Esophagus muscularis mucosa (tissue), 4 donors: ENCODE data around the gene DISC1. TPM values are rescaled to one million over a fixed set of nuclear protein-coding genes. Genes with fewer than 3 reads are reported as not detected.
A peak's percentile ranks its signal among the peaks of the same experiment; 100 is the strongest.

Experiments
- DNase-seq: peaks from one replicate; pipeline ENCODE4 v3.0.0-alpha.2; 2017; ENCODE audit errors: extremely low spot score
- H3K27ac ChIP-seq, 4 donors: fragments of 200-600 bp; sonication (generic); replicated peaks in 1 of 4; 1 replicate in 3 of 4; 2 replicates in 1 of 4; pipeline ENCODE4 v1.5.1; 2016 to 2019; ENCODE audit warnings: mild to moderate bottlenecking in 1 of 4
- H3K27me3 ChIP-seq, 4 donors: fragments of 200-600 bp; sonication (generic); one replicate each; pipeline versions ENCODE4 v1.5.1 to v1.6.0; 2016 to 2019
- H3K36me3 ChIP-seq, 4 donors: fragments of 200-600 bp; sonication (generic); one replicate each; pipeline ENCODE4 v1.5.1; 2016 to 2019
- H3K4me1 ChIP-seq, 4 donors: fragments of 200-600 bp; sonication (generic); one replicate each; pipeline ENCODE4 v1.5.1; 2016 to 2019
- H3K4me3 ChIP-seq, 4 donors: fragments of 200-600 bp; sonication (generic); 1 replicate in 2 of 4; 2 replicates in 2 of 4; pipeline ENCODE4 v1.5.1; 2016 to 2019; ENCODE audit warnings: mild to moderate bottlenecking in 4 of 4, moderate library complexity in 1 of 4
- H3K9me3 ChIP-seq, 4 donors: fragments of 200-600 bp; sonication (generic); 1 replicate in 3 of 4; 2 replicates in 1 of 4; pipeline ENCODE4 v1.5.1; 2016 to 2019
- CTCF ChIP-seq, 3 experiments: fragments of 200-600 bp in 2 of 3; fragments of 450-650 bp in 1 of 3; sonication (generic) in 2 of 3; IDR thresholded peaks; one replicate each; pipeline ENCODE4 v1.5.1; 2017 to 2019; ENCODE audit warnings: antibody characterized with exemption in 3 of 3, mild to moderate bottlenecking in 2 of 3, moderate library complexity in 1 of 3
- EP300 ChIP-seq: sonication (generic); formaldehyde crosslinking; IDR thresholded peaks from one replicate; pipeline ENCODE4 v1.6.1; 2017; ENCODE audit warnings: antibody characterized with exemption
- POLR2A ChIP-seq: fragments of 450-650 bp; IDR thresholded peaks from one replicate; pipeline ENCODE4 v1.6.1; 2017; ENCODE audit warnings: antibody characterized with exemption, moderate library complexity, mild to moderate bottlenecking, low read depth
- POLR2AphosphoS5 ChIP-seq, 2 donors: sonication (generic); formaldehyde crosslinking; IDR thresholded peaks; one replicate each; pipeline ENCODE4 v1.6.1; 2017; ENCODE audit warnings: antibody characterized with exemption in 2 of 2
- WGBS: methylation state at CpG from one replicate; pipeline ENCODE4 v1.1.5; 2018; 5-methylcytosine and 5-hydroxymethylcytosine counted together
- intact Hi-C: fragments of 100-400 bp; cut with DNase I; formaldehyde crosslinking; loops from one replicate; pipeline ENCODE4 v1.15.1; 2023
- total RNA-seq, 4 donors: library from RNA; depleted of rRNA; stranded (reverse); fragments of >200 nt; gene quantifications; one replicate each; pipeline versions ENCODE4 v1.1.0 to v1.2.1, GENCODE V29; 2016

Gene DISC1
- total RNA-seq, 4 donors from 2014 or later: 5.3 to 6.6 (median 6.2) TPM

DNA sequence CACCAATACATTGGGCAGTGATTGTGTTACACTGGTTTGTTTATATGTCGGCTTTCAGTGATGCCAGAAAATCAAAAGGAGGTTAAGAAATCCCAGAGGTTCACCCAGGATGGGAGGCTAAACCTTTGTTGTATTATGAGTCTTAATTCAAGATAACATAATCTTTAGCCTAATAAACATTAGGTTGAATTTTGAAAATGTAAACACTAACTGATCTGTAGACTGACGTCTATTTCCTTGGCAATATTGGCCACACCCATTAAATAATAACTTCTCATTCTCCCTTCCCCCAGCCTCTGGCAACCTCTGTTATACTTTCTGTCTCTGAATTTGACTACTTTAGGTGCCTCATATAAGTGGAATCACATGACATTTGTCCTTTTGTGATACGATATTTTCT, 238.7 kb downstream of the DISC1 start:
- H3K4me1 ChIP-seq: peaks cover 19 to 29% (median 27%) of the 10 kb centered on the region in 4 donors
- TF ChIP-seq CTCF (IDR thresholded peaks at IDR 0.05) (no peak), POLR2AphosphoS5 (IDR thresholded peaks at IDR 0.05) (no peak), EP300 (no peak), POLR2A (no peak)
- no peaks in the 10 kb centered on the region for H3K9me3 ChIP-seq
- no peak overlapping the region for H3K4me3 ChIP-seq
- H3K27me3 ChIP-seq: no peaks in the 10 kb centered on the region
- WGBS: 80% methylated on average over 3 of the region's 3 CpGs
- no peak overlapping the region for H3K27ac ChIP-seq
- no peak for DNase-seq
- intact Hi-C loops: loop anchor here (5.0 to 10.0 kb wide), 3 partner anchors 579 to 1372 kb away; partner anchors contain the start of gene SIPA1L2
- no peaks in the 10 kb centered on the region for H3K36me3 ChIP-seq

DNA sequence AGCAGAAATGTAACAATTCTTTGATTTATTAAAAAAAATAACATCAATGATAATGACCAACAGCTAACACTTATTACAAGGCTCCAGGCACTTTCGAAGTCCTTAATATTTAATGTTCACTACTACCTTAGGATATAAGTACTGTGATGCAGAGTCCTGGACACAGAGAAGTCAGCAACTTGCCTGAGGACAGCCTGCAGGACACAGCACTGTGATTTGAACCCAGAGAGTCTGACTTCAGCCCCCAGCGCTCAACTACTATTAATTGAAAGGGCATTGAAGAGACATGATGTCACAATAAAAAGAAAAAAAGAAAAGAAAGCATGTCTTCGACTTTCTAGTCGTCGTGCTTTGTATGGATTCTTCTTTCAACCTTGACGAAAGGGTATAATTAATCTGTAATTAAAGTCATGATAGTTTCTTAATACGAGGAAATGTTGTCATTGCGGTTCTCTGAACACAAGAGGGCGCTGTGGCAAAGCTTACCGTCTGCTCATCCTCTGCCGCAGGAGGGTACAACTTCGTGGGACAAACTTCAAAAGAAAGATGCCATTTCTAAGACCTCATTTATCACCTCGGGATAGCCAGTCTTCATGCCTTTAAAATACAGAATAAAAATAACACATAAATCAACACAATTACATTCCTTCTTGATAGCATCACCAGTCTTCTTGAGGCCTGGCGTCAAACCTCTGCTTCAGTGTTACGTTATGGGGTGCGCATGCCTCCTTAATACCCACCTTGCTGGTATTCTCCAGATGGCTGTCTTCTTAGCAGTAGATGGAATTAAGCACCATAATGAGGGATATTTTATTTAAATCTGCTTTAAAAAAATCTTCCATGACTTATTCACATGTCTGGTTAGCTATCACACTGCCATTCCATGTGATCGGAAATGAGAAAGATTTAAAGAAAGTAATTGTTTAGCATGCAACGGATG, 240.1 kb downstream of the DISC1 start:
- no peak for DNase-seq
- Histone ChIP-seq H3K27ac (peak overlapping the region in 1 of 4 donors; percentile 51), H3K27me3 (no peaks in the 10 kb centered on the region), H3K4me1 (peaks cover 19 to 27% (median 26%) of the 10 kb centered on the region in 4 donors), H3K36me3 (no peaks in the 10 kb centered on the region), H3K4me3 (no peak overlapping the region), H3K9me3 (no peaks in the 10 kb centered on the region)
- WGBS: 31% methylated on average over 18 of the region's 18 CpGs
- intact Hi-C loops: loop anchor here (5.0 to 10.0 kb wide), 3 partner anchors 578 to 1371 kb away; partner anchors contain the start of gene SIPA1L2
- TF ChIP-seq CTCF (IDR thresholded peaks at IDR 0.05): peak; percentile 80 to 84 (median 81)
- TF ChIP-seq POLR2AphosphoS5 (IDR thresholded peaks at IDR 0.05): peak in 1 of 2 donors; percentile 25
- no peak for TF ChIP-seq EP300
- no peak for TF ChIP-seq POLR2A

DNA sequence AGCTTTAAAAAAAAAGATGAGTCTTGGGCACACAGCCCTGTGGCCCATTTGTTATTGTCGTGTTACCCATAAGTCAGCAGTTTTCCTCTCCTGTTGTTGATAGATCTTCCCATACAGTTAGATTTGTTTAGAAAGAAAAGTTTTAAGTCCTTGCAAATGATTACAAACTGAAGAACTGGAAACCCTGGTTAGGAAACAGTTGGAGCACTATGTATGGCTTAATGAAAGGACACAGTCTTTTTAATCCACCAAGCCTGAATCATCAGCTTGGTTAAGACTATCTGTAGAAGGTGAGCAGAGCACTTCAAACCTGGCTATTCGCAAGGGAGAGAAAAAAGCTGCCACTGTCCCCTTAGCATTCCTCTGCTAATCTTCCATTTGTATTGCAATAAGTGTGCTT, 241.0 kb downstream of the DISC1 start:
- 22% methylated on average over 2 of the region's 2 CpGs for WGBS
- Histone ChIP-seq H3K36me3 (no peaks in the 10 kb centered on the region), H3K4me3 (no peak overlapping the region), H3K27ac (peak overlapping the region in 1 of 4 donors; percentile 51), H3K4me1 (peaks cover 17 to 27% (median 20%) of the 10 kb centered on the region in 4 donors), H3K9me3 (no peaks in the 10 kb centered on the region), H3K27me3 (no peaks in the 10 kb centered on the region)
- intact Hi-C loops: loop anchor here (5.0 to 10.0 kb wide), 3 partner anchors 577 to 1370 kb away; partner anchors contain the start of gene SIPA1L2
- DNase-seq: no peak
- TF ChIP-seq POLR2AphosphoS5 (IDR thresholded peaks at IDR 0.05) (no peak), EP300 (no peak), POLR2A (no peak), CTCF (IDR thresholded peaks at IDR 0.05) (no peak)

GRCh38 chr1:231869364-231869763, 242.8 kb downstream of the DISC1 start:
- Histone ChIP-seq H3K27ac (no peak overlapping the region), H3K9me3 (no peaks in the 10 kb centered on the region), H3K27me3 (no peaks in the 10 kb centered on the region), H3K4me3 (no peak overlapping the region), H3K36me3 (no peaks in the 10 kb centered on the region), H3K4me1 (peaks cover 15 to 27% (median 20%) of the 10 kb centered on the region in 4 donors)
- intact Hi-C loops: loop anchor here (5.0 to 10.0 kb wide), 3 partner anchors 575 to 1368 kb away; partner anchors contain the start of gene SIPA1L2
- DNase-seq: no peak
- TF ChIP-seq CTCF (IDR thresholded peaks at IDR 0.05) (no peak), EP300 (no peak), POLR2A (no peak), POLR2AphosphoS5 (IDR thresholded peaks at IDR 0.05) (no peak)
- WGBS: 81% methylated on average over 2 of the region's 2 CpGs
